NCI-H774 (cell line): Measurements from ENCODE around the gene IGSF22.

Experiments used
- DNase-seq: peaks from one replicate; lab custom pipeline; 2025; lab: John Stamatoyannopoulos, UW

The IGSF22 gene

DNA sequence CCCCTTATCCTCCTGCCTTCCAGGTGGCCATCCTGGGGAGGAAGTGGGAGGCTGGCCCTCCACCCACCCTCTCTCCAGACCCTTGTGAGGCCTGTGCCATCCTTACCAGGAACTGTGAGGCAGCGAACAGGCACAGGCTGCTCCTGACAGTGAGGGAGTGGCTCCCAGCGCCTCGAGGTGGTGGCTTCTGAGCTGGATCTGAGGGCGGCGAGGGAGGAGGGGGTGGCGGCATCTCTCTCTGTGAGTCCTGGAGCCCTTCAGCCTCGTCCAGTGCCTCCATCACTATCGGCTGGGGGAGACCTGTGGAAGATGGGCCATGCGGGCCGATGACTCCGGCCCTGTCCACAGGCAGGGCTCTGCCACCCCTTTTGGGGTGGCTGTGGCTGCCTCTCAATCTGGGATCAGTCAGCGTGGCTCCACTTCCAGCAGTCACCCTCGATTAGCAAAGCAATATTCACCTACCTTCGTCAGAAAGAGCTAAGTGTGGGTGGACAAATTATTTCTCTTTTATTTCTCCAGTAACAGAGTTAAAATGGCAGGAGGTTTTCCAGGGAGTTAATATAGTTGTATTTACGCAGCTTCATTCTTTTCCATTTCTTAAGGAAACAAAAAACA lies 18.0 kb upstream of the IGSF22 start:
- DNase-seq: no peak

GRCh38 chr11:18743365-18743764 lies 17.4 kb upstream of the IGSF22 start:
- DNase-seq: no peak

- DNase-seq: no peak
Measured at GRCh38 chr11:18741783-18742182, 15.8 kb upstream of the IGSF22 start.

DNA sequence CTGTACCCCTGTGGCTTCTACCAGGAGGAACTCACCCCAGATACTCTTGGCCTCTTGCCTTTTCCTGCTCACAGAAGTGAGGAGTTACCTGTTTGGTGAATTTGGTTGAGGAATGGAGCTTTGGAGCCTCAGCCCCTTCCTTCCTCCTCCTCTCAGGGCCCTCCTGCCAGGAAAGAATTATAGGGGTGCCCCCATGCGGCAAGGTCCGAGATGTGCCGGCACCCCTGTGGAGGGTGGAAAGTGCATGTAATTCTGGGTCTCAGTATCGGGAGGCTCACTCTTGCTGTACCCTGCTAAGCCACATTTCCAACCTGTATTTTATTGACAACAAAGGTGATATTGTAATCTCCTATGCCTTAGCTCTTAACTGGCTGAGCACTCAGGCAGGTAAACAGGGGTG lies 13.7 kb upstream of the IGSF22 start:
- no peak for DNase-seq

- DNase-seq: no peak
Measured at GRCh38 chr11:18737642-18738041, 11.7 kb upstream of the IGSF22 start.

DNA sequence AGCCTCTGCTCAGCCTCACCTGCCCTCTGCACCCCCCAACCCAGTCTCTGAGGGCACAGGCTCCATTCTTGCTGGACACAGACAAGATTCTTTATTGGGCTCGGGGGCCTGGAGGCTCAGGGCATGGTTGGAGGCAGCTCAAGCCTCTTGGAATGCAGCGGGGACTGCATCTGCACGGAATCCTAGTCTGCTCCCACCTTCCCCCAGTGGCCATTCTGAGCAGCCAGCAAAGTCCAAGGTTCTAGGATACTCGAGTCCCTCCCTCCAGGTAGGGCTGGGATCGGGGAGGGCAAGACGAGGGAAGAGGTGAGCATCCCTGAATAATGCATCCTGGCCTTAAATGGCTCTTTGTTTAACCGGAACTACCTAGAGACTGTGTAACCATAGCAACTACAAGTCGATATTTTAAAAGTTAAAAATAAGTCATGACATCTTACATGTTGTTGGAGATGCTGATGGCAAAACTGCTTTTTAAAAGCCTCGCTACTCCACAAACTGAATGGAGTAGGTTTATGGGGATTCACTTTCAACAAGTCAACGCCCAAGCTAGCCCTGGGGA lies 10.7 kb upstream of the IGSF22 start:
- DNase-seq: no peak

- no peak for DNase-seq
Measured at GRCh38 chr11:18733202-18733601, 7.2 kb upstream of the IGSF22 start.

DNA sequence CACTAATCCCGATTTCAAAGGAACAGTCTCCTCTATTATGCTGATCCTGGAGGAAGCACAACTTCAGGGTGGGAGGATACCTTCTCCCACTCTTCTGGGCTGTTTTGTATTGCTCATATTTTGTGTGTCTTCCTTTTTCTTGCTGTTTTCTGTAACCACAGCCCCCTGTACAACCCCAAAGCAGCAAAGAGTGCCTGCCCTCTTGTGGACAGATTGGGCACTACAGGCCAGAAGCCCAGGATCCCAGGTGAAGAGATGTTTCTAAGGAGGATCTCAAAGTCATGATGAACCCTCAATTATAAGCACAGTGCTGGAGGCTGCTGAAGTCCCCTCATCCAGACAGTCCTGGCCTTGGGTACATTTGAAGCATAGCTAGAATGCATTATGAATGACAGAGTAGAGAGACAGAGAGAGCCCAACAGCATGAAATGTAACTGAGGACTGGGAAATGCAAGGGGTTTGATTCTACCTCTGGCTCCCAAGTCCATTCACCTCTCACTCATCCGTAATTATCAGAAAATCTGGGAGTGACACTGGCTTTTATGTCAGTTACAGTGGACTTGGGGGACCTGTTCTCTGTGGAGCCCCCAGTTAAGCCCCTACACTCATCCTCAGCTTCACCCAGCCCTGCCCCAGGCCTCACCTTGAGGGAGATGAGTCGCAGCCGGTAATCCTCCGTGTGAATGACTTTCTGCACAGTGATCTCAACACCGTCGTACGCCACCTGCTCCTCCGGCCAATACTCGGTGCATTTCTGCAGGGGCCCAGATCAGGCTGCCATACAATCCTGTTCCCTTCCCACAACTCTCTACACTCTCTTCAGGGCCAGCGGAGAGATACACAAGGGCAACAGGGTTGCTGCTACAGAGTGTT lies 6.2 kb upstream of the IGSF22 start:
- DNase-seq: no peak

GRCh38 chr11:18731441-18731840 lies 5.5 kb upstream of the IGSF22 start:
- no peak for DNase-seq

- no peak for DNase-seq
Measured at GRCh38 chr11:18730020-18730419, 4.0 kb upstream of the IGSF22 start.

- no peak for DNase-seq
Measured at GRCh38 chr11:18729426-18729825, 3.4 kb upstream of the IGSF22 start.

GRCh38 chr11:18728658-18729057 lies 2.7 kb upstream of the IGSF22 start:
- no peak for DNase-seq

- no peak for DNase-seq
Measured at GRCh38 chr11:18727479-18728236, 1.7 kb upstream of the IGSF22 start.

- DNase-seq: peak; percentile 30
Measured at GRCh38 chr11:18723991-18724390, 2.0 kb downstream of the IGSF22 start.

- no peak for DNase-seq
Measured at GRCh38 chr11:18722293-18722637, 3.7 kb downstream of the IGSF22 start.

GRCh38 chr11:18721561-18722292 lies 4.3 kb downstream of the IGSF22 start:
- DNase-seq: peak; percentile 48

DNA sequence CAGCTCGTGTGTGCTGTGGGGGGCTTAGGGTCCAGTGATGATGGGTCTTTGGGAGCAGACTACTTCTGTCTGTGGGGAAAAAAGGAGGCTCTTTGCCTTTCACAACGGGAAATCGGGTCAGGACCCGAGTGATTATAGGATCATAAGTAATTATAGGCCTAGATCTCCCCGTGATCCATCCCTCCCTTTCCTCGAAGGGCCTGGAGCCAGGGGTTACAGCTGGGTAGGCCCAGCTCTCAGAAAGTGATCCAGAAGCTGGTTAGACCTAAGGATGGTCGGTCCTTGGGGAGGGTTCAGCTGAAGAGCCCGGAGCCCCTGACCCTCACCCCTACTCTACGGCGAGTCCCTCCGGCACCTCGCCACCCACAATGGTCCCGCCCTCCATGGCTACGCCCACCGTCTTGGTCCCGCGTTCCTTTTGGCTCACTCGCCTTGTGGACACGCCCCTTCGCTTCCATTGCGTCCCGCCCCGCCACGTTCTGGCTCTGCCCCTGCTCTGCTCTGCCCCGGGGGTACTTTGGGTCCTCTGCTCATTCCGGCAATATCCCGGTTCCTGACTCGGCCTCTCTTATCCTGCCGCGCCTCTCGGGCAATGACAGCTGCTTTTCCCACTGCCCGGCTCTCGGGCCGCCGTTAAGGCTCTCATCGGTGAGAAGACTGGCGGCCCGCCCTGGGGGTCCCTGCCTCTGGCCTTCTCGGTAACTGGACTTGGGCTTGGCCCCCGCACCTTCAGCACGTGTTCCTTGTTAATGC lies 5.0 kb downstream of the IGSF22 start:
- peak; percentile 72 for DNase-seq

DNA sequence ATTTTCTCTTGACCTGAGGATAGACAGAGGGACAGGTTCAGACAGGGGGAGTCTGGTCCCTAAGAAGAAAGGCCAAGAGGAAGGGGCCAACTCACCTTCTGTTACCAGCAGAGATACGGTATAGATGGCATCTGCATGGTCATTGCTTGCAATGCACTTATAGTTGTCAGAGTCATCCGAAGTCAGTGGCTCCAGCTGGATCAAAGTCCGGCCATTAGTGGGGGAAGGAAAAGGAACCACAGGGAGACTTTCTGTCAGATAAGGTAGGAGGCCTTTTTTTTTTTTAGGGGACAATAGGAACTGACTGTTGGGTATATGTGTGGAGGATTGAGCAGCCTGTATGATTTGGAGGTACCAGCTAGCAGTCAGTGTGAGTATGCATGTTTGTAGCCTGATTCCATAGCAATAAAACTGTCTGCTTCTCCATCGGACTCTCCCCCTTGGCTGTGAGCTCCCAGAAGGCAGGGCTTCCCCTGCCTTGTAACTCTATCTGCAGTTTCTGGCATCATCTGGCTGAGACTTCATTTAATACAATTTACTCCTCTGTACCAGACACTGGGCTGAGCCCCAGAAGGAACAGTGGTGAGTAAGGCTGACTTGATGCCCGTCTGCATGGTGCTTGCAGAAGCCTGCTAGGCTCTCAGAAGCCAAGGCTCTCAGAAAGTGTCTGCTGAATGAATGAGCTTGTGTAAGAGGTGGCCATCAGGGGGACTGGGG lies 5.7 kb downstream of the IGSF22 start:
- DNase-seq: no peak

DNA sequence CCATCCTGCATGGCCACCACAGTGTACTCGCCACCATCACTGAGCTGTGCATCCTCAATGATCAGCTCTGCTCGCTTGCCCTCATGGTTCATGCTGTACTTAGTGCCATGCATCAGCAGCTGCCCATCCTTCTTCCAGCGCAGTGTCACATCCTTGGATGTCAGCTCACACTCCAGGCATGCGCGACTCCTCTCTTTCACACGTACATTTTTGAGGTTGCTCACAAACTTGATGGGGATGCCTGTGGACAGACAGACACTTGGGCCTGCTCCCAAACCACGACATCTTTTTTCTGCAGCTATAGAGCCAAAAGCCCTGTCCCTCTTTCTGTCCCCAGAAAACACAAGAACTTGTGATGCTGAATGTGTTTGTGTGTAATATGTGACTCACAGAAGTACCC lies 10.5 kb downstream of the IGSF22 start:
- DNase-seq: no peak

DNA sequence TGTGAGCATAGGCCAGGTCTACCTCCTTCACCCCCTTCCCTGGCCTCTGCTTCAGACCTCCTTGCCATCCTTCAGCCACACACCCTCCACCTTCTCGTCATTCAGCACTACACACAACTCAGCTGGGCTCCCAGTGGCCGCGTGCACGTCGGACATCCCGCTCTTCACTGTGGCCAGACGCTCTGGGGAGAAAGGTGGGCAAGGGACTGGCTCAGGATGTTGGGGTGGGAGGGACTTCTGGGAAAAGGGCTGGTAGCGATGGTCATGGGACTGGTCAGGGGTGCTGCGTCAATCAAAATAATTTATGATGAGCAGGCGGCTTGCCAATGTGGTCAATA lies 11.6 kb downstream of the IGSF22 start:
- no peak for DNase-seq
